ENCODE results near the gene ZC3H8. TPM values are rescaled to one million over a fixed set of nuclear protein-coding genes. Genes with fewer than 3 reads are reported as not detected.

Gene ZC3H8
- total RNA-seq, 2 donors from 2014 or later: 6.0 to 8.1 TPM

DNA sequence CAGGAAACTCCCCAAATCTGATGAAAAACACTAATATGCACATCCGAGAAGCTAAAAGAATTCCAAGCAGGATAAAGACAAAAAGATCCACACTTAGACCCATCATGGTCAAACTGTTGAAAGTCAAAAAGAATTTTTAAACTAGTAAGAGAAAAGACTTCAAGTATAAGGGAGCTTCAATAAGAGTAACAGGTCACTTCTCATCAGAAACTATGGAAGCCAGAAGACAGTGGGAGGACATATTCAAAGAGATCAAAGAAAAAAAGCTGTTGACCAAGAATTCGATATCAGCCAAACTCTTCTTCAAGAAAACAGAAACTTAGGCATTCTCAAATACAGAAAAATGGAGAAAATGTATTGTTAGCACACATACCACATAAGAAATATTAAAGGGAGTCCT, 50.4 kb downstream of the ZC3H8 start:
- DNase-seq (ENCODE audit: low spot score): no peak
- intact Hi-C loops (cut with DNase I): no loop called here

GRCh38 chr2:112201696-112202430, 53.0 kb downstream of the ZC3H8 start:
- no peak for DNase-seq (ENCODE audit: low spot score)
- intact Hi-C loops (cut with DNase I): no loop called here

- intact Hi-C loops (cut with DNase I): no loop called here
- DNase-seq (ENCODE audit: low spot score): no peak
These were observed 55.7 kb downstream of the ZC3H8 start for GRCh38 chr2:112199188-112199587.

GRCh38 chr2:112198780-112199179, 56.1 kb downstream of the ZC3H8 start:
- DNase-seq (ENCODE audit: low spot score): no peak
- intact Hi-C loops (cut with DNase I): no loop called here

DNA sequence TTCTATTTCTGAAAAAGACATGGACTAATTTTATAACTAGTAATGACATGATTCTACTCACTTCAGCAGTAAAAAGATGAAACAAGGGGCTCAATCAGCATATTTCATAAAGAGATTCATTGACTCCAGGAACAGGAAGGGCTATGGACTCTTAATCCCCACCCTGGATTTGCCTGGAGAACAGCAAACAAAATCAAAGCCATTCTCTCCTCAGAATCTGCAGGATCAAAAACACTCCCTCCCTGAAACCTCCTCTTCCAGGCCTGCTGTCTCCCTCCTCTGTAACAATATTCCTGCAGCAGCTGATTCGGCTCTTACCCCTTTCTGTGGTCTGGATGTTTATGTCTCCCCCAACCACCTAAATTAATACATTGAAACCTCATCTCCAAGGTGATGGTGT, 57.0 kb downstream of the ZC3H8 start:
- intact Hi-C loops (cut with DNase I): no loop called here

GRCh38 chr2:112195950-112196349, 58.9 kb downstream of the ZC3H8 start:
- intact Hi-C loops (cut with DNase I): no loop called here
- no peak for DNase-seq (ENCODE audit: low spot score)

More for the DNA sequence above, 57.0 kb downstream of the ZC3H8 start:
- DNase-seq (ENCODE audit: low spot score): no peak

DNA sequence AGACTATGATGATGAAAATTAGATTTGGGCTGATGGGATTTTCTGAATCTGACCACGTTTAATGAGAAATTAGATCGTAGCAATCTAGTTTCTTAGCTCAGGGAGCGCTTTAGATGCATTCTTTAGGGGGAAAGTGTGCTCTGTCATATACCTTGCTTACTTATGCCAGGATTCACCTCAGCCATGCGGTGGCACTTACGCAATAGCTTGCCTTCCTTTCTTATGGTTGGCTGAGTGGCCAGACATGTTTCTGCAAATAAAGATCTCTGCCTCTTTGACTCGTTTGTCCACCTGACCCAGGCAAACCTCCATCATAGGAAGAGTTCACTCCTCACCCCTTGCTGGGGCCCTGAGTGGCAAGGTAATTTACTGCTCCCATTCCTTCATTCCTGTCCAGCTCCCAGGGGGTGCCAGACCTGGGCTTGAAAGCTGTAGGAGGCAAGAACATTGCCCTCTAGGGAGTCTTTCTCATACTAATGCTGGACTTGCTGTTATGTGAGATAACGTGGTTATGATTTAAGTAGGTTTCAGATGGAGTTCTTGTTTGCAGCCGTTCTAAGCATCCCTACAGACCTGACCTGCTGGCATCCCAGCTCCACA, 59.6 kb downstream of the ZC3H8 start:
- intact Hi-C loops (cut with DNase I): no loop called here
- no peak for DNase-seq (ENCODE audit: low spot score)

DNA sequence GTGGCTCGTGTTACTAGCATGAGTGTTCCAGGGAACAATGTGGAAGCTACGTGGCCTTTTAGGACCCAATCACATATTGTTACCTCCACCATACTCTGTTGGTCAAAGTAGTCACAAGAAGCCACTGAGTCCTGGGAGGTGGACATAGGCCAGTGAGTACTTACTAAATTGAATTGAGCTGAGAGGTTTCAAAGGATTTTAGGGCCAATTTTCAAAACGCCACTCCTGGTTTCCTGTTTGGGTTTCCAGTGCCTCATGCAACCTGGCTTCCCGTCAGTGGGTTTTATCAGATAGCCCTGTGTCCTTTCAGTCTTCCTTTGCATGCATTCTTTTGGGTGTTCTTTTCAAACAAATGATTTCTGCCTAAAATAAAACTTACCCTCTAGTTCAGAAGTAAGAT, 60.4 kb downstream of the ZC3H8 start:
- DNase-seq (ENCODE audit: low spot score): no peak
- intact Hi-C loops (cut with DNase I): no loop called here

- intact Hi-C loops (cut with DNase I): no loop called here
- no peak for DNase-seq (ENCODE audit: low spot score)
These were observed 60.8 kb downstream of the ZC3H8 start for GRCh38 chr2:112194028-112194427.

- intact Hi-C loops (cut with DNase I): no loop called here
- DNase-seq (ENCODE audit: low spot score): no peak
These were observed 65.8 kb downstream of the ZC3H8 start for GRCh38 chr2:112189001-112189556.

DNA sequence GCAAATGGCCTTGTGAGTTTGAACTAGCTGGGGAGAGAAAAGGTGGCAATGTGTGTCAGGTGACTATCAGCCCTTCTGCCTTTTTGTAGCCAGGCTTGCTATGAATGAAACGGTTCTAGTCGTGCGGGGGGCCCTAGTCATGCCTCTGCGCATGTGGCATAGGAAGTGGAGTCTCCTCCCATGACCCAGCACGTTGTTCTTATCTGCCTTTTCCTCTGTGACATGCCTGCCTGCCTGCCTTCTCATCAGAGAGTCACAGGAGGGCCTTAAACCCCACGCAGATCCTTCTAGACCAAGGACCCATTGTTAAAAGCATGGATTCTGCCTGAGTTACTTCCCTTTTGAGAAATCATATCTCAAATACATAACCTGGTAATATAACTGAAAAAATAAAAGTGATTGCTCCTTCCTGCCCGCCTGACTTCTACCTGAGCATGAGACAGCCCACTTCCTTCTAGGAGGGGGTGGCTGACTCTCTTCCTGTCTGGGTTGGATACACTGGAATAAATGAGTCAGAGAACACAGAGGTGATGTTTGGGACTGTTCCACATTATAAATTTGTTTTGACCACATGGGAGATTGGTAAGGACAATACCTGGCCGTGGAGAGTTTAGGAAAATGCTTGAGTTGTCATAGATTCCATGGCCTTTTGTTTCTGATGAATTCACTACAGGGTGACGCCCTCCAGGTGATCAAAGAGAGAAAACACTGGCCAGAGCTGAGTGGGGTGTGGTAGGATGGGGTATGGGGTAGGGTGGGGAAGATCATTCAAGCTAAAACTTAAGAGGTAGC, 66.8 kb downstream of the ZC3H8 start:
- no peak for DNase-seq (ENCODE audit: low spot score)
- intact Hi-C loops (cut with DNase I): no loop called here

DNA sequence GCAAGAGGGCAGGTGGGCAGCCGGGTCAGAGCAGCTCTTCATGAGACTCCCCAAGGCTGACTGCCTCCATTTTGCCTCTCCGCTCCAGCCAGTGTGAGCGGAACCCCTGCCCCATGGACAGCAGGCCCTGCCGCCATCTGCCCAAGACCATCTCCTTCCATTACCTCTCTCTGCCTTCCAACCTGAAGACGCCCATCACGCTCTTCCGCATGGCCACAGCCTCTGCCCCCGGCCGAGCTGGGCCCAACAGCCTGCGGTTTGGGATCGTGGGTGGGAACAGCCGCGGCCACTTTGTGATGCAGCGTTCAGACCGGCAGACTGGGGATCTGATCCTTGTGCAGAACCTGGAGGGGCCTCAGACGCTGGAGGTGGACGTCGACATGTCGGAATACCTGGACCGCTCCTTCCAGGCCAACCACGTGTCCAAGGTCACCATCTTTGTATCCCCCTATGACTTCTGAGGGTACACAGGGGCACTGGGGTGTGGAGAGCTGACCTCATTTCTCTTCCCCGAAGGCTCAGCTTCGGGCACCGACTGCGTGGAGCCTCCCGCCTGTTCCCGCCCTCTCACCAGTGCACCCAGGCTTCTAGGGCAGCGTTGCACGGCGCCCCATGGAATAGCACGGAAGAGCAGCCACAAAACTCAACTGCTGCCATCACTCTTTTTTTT, 67.7 kb downstream of the ZC3H8 start:
- DNase-seq (ENCODE audit: low spot score): no peak

GRCh38 chr2:112185131-112185530, 69.7 kb downstream of the ZC3H8 start:
- no peak for DNase-seq (ENCODE audit: low spot score)
- intact Hi-C loops (cut with DNase I): no loop called here

More for the DNA sequence above, 67.7 kb downstream of the ZC3H8 start:
- intact Hi-C loops (cut with DNase I): no loop called here

- DNase-seq (ENCODE audit: low spot score): no peak
These were observed 70.7 kb downstream of the ZC3H8 start for GRCh38 chr2:112184121-112184520.

GRCh38 chr2:112183327-112184025, 71.4 kb downstream of the ZC3H8 start:
- DNase-seq (ENCODE audit: low spot score): no peak
- intact Hi-C loops (cut with DNase I): no loop called here

More at GRCh38 chr2:112184121-112184520, 70.7 kb downstream of the ZC3H8 start:
- intact Hi-C loops (cut with DNase I): no loop called here

- no peak for DNase-seq (ENCODE audit: low spot score)
- intact Hi-C loops (cut with DNase I): loop anchor here in 1 of 2 donors (1.0 kb wide), 1 partner anchor 46 kb away; no protein-coding TSS in a partner anchor
These were observed 72.2 kb downstream of the ZC3H8 start for GRCh38 chr2:112182581-112183034.

DNA sequence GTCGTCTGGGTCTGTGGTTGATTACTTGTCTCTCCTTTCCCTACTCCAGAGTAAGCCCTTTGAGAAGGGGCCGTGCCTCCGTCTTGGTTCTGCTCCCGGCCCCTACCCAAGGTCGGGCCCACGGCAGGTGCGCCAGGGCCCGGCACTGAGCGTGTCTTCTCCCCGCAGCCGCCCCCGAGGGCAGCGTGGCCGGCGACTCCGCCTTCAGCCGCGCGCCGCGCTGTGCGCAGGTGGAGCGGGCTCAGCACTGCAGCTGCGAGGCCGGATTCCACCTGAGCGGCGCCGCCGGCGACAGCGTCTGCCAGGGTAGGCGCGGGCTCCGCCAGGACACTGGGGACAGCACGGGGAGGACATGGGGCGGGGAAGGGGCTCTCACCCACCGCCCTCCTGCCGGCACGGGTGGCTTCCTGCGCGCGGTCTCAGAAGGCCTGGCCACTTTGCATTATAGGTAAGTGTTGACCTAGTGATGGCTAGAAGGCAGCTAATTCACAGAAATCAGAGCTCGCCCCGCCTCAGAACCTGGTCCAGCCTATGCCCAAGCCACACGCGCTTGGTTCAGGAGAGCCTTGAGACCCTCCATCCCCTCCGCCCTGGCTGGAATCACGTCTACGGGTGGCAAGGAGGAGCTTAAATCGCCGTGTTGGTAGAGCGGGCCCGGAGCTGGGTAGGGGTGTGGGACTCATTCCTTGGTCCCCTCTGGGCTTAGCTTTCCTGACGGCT, 73.1 kb downstream of the ZC3H8 start:
- intact Hi-C loops (cut with DNase I): loop anchor here in 1 of 2 donors (1.0 kb wide), 1 partner anchor 45 kb away; no protein-coding TSS in a partner anchor
- DNase-seq (ENCODE audit: low spot score): no peak

DNA sequence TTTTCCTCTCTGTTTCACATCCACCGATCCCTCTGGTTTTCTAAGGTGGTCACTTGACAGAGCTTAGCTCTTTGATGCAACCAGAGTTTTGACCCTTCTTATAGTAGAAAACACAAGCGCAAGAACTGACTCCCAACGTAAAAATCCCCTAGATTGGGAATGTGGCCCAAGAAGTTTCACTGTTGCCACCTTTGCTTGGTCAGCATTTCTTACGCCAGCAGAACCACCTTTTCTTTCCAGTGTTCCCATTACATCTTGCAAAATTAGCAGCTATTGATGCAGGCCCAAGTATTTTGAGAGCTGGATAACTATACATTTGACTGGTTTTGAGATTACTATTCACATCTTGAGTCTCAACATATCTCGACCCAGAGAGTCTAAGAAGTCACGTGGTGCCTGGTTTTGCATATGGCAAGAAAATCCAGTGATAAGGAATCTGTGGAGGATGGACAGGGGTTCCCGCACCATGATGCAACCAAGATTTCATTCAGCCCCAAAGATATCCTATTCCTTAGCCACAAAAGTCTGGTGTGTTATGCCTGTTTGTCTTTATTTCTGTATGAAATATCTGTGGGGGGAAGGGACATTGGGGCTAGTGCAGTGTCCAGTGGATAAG, 78.8 kb downstream of the ZC3H8 start:
- DNase-seq (ENCODE audit: low spot score): no peak
- intact Hi-C loops (cut with DNase I): no loop called here
